CD4-positive, alpha-beta T cell (primary cell): Measurements from ENCODE around the gene LILRA5. TPM values are rescaled to one million over a fixed set of nuclear protein-coding genes. Genes with fewer than 3 reads are reported as not detected.
"Not testable (repeated sequence)": the region's sequence is repeated elsewhere in the genome, so short reads cannot be mapped to it uniquely, and the experiment has no call there.

Experiments
- ATAC-seq: fragments of 200-7000 bp; cut with Tn5 transposase; one replicate; pipeline ENCODE4 v1.10.0; 2022; ENCODE audit warnings: mild to moderate bottlenecking; ENCODE audit not compliant: poor library complexity
- CTCF ChIA-PET: fragments of 350-600 bp; sonication (Branson Sonifier 250); formaldehyde crosslinking; loops from one replicate; lab custom pipeline; 2021; ENCODE audit warnings: antibody characterized with exemption, inconsistent platforms; lab: Charles Lee
- POLR2A ChIA-PET: fragments of 350-600 bp; sonication (Branson Sonifier 250); formaldehyde crosslinking; loops from one replicate; lab custom pipeline; 2021; ENCODE audit warnings: antibody characterized with exemption, inconsistent platforms; lab: Charles Lee
- DNase-seq, 14 experiments: peaks; one replicate each; pipeline ENCODE4 v3.0.0-alpha.2; 2013 to 2020; ENCODE audit warnings: mixed read lengths in 2 of 14
- H3K27ac ChIP-seq, 2 donors: one replicate each; pipeline versions ENCODE4 v1.5.1 to v1.7.0; 2013; ENCODE audit warnings: low read length in 2 of 2, low read depth in 1 of 2, mild to moderate bottlenecking in 1 of 2
- H3K27me3 ChIP-seq, 2 experiments: 1 replicate in 1 of 2; 2 replicates in 1 of 2; pipeline versions ENCODE4 v1.6.1 to v1.7.0; 2013; ENCODE audit warnings: low read length in 2 of 2, control low read depth in 1 of 2, mild to moderate bottlenecking in 1 of 2, moderate library complexity in 1 of 2; ENCODE audit not compliant: insufficient read depth in 2 of 2, control insufficient read depth in 1 of 2
- H3K36me3 ChIP-seq: one replicate; pipeline ENCODE4 v1.6.1; 2013; ENCODE audit warnings: low read length, control low read depth; ENCODE audit not compliant: insufficient read depth
- H3K4me1 ChIP-seq: one replicate; pipeline ENCODE4 v1.6.1; 2013; ENCODE audit warnings: low read length, control low read depth; ENCODE audit not compliant: insufficient read depth
- H3K4me3 ChIP-seq: one replicate; pipeline ENCODE4 v1.5.1; 2013; ENCODE audit warnings: mild to moderate bottlenecking, low read length, moderate library complexity
- H3K9me3 ChIP-seq, 2 experiments: 1 replicate in 1 of 2; 2 replicates in 1 of 2; pipeline versions ENCODE4 v1.6.1 to v1.7.0; 2013; ENCODE audit warnings: low read length in 2 of 2, mild to moderate bottlenecking in 2 of 2, control low read depth in 1 of 2, moderate library complexity in 1 of 2; ENCODE audit not compliant: control insufficient read depth in 1 of 2, insufficient read depth in 1 of 2
- H3K27ac Mint-ChIP-seq: one replicate; pipeline ENCODE4 v1.8.0; 2020; ENCODE audit warnings: mixed read lengths
- H3K27me3 Mint-ChIP-seq: one replicate; pipeline ENCODE4 v1.8.0; 2021; ENCODE audit warnings: mixed read lengths
- H3K36me3 Mint-ChIP-seq: one replicate; pipeline ENCODE4 v1.8.0; 2021; ENCODE audit warnings: low read depth, mixed read lengths
- H3K4me1 Mint-ChIP-seq: one replicate; pipeline ENCODE4 v1.8.0; 2021; ENCODE audit warnings: low read depth, mixed read lengths
- H3K4me3 Mint-ChIP-seq: one replicate; pipeline ENCODE4 v1.8.0; 2020; ENCODE audit warnings: mild to moderate bottlenecking, mixed read lengths
- H3K9me3 Mint-ChIP-seq: one replicate; pipeline ENCODE4 v1.8.0; 2020; ENCODE audit warnings: mixed read lengths
- CTCF ChIP-seq: fragments of 200-600 bp; IDR thresholded peaks from one replicate; pipeline ENCODE4 v1.8.0; 2022; ENCODE audit warnings: antibody characterized with exemption, mild to moderate bottlenecking
- intact Hi-C, 2 experiments: fragments of 100-400 bp; cut with DNase I in 1 of 2; cut with micrococcal nuclease in 1 of 2; formaldehyde crosslinking; loops; one replicate each; pipeline versions ENCODE4 v1.15.1 to v1.9.0; 2023 to 2025; cut with DNase I, micrococcal nuclease
- polyA plus RNA-seq, 2 donors: library from polyadenylated mRNA; unstranded; fragments of 120-200 nt; gene quantifications; one replicate each; pipeline ENCODE4 v1.2.1, GENCODE V29; 2013
- total RNA-seq, 174 experiments: library from RNA in 2 of 174; stranded (reverse) in 2 of 174; gene quantifications; one replicate each; pipeline ENCODE4 v1.2.3 and lab custom pipeline; 2021 to 2026

LILRA5 gene
- total RNA-seq (1 to 10 TPM; 1.5 TPM), total RNA-seq (lab: John Stamatoyannopoulos, UW) (0 to 6.2 (median 0) reads per million in 172 experiments)
- 13.0 TPM for polyA plus RNA-seq (2013, experiment 1 of 2)
- polyA plus RNA-seq (2013, experiment 2 of 2) = 12.7 TPM

- ChIA-PET CTCF (no interaction called here), POLR2A (no interaction called here)
- Mint-ChIP-seq H3K27me3 (peaks cover 32% of the 10 kb centered on the region), H3K9me3 (no peaks in the 10 kb centered on the region), H3K27ac (no peak within 1 kb of the TSS), H3K36me3 (no peaks in the 10 kb centered on the region), H3K4me1 (no peaks in the 10 kb centered on the region), H3K4me3 (no peak within 1 kb of the TSS)
- intact Hi-C loops = no loop called here
- Histone ChIP-seq H3K4me1 (peaks cover 6% of the 10 kb centered on the region), H3K36me3 (no peaks in the 10 kb centered on the region), H3K9me3 (no peaks in the 10 kb centered on the region), H3K4me3 (no peak within 1 kb of the TSS), H3K27me3 (peaks cover 13 to 27% of the 10 kb centered on the region in 2 experiments), H3K27ac (no peak within 1 kb of the TSS)
- ATAC-seq = no peak
- no peak for TF ChIP-seq CTCF
- DNase-seq = peak in 3 of 14 experiments; percentile 18 to 59 (median 47)
These were observed at the start of gene LILRA5 for GRCh38 chr19:54312436-54313377. TSS of gene LILRA5 (minus strand) at chr19:54313166. CDS start at chr19:54313019, 147 bp downstream.

- Histone ChIP-seq H3K4me1 (peaks cover 54% of the 10 kb centered on the region), H3K27ac (peak overlapping the region; percentile 35 to 44), H3K36me3 (peaks cover 11% of the 10 kb centered on the region), H3K4me3 (peak overlapping the region; percentile 20)
- Mint-ChIP-seq H3K27ac (peak overlapping the region; percentile 87), H3K36me3 (peaks cover 20% of the 10 kb centered on the region), H3K4me3 (peak overlapping the region; percentile 79), H3K4me1 (peaks cover 54% of the 10 kb centered on the region)
- H3K9me3 Mint-ChIP-seq, H3K27me3 Mint-ChIP-seq, H3K9me3 ChIP-seq, intact Hi-C loops, H3K27me3 ChIP-seq, CTCF ChIA-PET: not testable (repeated sequence)
- peak in 3 of 14 experiments; percentile 32 to 53 (median 49) for DNase-seq
- POLR2A ChIA-PET = interaction anchor here (1.4 kb wide), 1 partner anchor 27 kb away, joined by 11 read pairs; no protein-coding TSS in a partner anchor
- ATAC-seq = peak; percentile 35
These were observed 48.9 kb upstream of the LILRA5 start for GRCh38 chr19:54361680-54362422.

GRCh38 chr19:54359149-54359820, 46.3 kb upstream of the LILRA5 start:
- DNase-seq = peak in 11 of 14 experiments; percentile 49 to 81 (median 59)
- H3K4me1 ChIP-seq = peaks cover 35% of the 10 kb centered on the region
- H3K36me3 Mint-ChIP-seq = peaks cover 15% of the 10 kb centered on the region
- H3K4me3 ChIP-seq, H3K27ac ChIP-seq, H3K27ac Mint-ChIP-seq, H3K9me3 ChIP-seq, CTCF ChIA-PET, H3K4me3 Mint-ChIP-seq, intact Hi-C loops, H3K27me3 ChIP-seq, H3K9me3 Mint-ChIP-seq, POLR2A ChIA-PET, H3K27me3 Mint-ChIP-seq: not testable (repeated sequence)
- peak; percentile 29 for TF ChIP-seq CTCF
- peaks cover 37% of the 10 kb centered on the region for H3K36me3 ChIP-seq
- peaks cover 38% of the 10 kb centered on the region for H3K4me1 Mint-ChIP-seq
- ATAC-seq = peak; percentile 87
